ENCODE results near the gene OS9.

The OS9 gene

DNA sequence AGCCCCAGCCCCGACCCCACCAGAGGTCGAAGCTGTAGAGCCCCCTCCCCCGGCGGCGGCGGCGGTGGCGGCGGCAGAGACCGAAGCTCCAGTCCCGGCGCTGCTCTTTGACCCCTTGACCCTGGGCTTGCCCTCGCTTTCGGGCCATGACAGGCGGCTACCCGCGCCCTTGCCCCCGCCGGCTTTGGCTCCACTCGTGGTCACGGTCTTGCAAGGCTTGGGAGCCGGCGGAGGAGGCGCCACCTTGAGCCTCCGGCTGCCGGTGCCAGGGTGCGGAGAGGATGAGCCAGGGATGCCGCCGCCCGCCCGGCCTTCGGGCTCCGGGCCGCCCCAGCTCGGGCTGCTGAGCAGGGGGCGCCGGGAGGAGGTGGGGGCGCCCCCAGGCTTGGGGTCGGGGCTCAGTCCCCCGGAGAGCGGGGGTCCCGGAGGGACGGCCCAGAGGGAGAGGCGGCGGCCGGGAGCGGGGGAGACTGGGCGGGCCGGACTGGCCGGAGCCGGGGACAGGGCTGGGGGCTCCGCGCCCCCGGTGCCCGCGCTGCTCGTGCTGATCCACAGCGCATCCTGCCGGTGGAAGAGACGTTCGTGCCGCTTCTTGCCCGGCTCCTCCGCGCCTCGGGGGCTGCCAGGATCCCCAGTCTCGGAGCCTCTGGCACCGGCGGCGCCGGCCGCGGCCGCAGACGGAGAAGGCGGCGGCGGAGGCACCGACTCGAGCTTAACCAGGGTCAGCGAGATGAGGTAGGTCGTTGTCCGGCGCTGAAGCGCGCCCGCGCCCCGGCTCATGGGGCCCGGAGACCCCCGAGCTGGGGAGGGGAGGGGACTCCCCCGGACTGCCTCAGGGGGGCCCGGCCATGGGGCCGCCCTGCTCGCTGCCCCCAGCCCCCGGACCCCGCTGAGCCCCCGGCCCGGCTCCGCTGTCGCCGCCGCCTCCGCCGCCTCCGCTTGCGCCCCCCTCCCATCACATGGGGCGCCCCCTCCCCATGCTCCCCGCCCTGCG is 43.8 kb downstream of the OS9 start:
- no peak for DNase-seq

DNA sequence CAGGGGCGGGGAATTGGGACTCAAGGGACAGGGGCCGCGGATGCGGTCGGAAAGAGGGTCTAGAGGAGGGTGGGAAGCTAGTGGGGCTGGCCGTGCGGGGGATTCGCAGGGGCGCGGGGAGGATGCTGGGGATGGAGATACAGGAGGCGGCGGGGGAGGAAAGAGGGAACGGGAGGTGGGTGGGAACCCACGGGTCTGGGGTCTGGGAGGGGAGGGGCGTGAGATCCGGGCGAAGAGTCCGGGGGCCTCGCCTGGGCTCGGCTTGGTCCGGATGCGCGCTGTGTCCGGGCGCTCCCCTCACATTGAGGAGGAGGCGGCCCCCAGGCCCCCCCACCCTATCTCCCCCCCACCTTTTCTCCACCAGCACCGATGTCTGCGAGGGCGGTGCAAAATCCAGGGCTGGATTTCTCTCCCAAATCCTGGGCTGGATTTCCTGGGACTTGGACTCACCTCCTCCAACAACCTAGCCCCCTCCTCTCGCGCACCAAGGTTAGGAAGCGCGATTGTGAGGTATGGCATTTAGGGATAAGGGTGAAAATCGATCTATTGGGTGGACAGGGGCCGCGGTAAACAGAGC is 44.8 kb downstream of the OS9 start, which contains the start of gene AGAP2:
Gene AGAP2, minus strand, starts transcription at position 82 of the 577 bp plus-strand sequence. CDS start 496 bp downstream, outside the sequence.
- DNase-seq, result no peak

DNA sequence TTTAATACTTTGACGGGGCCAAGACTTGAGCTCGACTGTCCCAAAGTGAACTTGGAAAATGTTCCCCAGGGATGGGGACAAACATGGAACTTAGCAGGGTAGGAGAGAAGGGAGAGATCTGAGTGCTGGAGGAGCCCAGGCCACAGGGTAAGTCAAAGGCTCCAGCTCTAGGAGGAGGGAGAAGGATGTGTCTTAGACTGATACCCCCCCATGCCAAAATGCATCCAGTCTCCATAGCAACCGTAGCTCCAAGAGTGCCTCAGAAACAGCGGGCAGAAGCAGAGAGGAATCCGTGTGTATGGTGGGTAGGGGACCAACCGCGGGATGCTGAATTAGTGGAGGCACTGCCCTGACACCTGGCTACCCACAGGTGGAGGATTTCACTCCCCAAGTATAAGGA is 45.5 kb downstream of the OS9 start:
- DNase-seq, result no peak

DNA sequence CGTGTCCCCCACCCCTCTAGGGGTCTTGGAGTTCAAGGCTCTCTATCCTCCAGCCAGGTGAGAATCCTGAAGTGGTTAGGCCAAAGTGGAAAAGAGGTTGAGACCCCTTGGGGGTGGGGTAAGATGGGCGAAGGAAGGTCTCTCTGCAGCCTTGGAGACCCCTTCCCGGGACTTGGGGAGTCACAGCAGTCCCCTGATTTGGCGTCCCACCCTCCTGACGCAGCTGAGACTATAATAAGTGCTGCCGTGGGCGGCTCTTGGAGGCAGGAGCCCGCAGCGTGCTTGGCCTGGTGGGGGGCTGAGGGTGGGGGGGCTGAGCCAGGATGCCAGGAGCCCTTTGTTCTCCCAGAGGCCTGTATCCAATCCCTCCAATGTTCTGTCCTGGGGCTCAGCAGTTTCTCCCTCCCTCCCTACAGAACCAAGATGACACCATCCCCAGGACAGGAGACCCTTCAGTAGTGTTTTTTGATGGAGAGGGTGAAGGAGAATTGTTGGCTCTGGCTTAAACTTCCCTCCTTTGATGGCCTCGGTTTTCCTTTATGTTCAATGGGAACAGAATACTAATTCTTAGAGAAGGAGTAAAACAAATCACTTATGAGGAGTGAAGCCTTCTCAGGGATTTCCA is 46.1 kb downstream of the OS9 start:
- DNase-seq, result no peak

DNA sequence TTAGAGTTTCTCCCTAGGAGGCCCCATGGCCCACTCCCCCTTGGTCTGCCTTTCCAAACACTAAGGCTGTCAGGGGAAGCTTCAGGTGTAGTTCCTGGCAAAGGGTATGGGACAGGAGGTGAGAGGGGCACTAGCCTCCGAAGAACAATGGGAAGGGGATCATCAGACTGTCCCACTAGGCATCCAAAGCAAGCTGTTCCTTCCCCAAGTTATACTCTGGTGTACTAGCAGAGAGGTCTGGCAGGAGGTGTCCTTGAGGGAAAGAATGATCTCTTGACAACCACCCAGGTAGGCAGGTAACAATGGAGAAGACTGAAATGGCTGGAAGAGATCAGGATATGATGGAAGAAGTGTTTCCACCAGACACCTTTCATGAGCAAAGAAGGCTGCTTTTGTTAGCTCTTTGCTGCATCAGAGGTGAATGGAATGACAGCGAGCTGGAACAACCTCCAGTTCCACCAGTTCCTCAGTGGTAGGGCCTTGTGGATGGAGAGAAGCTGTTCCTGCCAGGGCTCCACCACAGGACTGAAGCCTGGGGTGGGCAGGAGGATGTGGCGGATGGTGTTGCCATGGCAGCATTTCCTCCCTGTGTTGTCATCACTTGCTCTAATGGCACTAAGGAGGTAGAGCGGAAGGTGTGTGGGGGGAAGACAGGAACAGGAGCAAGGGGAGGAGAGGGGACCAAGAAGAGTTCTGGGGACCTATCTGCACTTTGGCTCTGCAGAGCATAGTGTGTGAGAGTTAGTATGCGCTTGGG is 46.9 kb downstream of the OS9 start:
- DNase-seq, result no peak

DNA sequence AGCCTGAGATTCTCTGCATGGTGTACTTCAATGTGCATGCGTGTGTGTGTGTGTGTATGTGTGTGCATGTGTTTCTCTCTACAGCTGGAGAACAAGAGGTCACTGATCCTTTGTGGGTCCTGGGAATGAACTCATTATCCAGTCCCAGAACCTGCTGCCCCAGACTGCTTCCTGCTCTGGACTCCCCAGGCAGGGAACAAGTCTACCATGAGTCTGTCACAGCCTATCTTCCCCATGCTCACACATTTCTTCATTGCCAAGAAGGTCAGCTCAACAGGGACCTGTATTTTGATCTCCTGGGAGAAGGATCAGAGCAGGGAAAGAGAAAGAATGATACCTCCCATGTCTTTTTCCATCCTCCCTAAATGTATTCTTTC is 47.5 kb downstream of the OS9 start:
- DNase-seq, result no peak

DNA sequence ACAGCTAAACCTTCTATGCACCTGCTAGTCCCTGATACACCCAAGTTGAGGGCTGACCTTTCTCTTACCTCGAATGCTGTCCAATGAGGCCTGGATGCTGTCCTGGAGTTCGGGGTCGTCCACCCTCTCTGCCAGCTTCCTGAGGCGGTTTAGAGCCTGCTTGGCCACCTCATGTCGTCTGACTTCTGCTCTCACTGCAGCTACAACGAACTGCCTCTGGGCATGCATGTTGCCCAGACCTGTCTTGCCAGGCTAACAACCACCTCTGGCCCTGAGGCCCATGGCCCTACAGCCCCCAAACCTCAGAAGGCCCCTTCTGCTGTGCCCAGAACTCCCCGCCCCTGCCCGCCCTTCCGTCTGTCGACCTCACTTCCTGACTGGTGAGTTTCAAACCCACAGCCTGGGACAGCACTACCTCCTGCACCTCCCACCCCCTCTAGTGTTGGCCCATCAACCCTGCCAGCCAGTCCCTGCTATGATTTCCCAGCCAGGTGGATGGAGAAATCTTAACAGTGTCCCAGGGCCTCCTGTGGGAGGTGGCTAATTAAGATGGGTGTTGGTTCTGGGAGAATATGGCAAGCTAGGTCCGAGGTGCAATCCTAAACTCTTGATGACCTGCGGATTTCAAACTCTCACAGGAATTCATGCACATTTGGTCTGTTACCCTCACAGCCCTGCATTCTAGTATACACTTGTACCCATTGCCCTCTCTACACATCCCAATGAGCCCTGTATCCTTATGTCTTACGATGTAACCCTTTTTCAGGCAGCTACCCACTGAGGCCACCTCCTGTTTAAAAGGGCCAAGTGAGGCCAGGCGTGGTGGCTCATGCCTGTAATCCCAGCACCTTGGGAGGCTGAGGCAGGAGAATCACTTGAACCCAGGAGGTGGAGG is 48.2 kb downstream of the OS9 start:
- no peak for DNase-seq

DNA sequence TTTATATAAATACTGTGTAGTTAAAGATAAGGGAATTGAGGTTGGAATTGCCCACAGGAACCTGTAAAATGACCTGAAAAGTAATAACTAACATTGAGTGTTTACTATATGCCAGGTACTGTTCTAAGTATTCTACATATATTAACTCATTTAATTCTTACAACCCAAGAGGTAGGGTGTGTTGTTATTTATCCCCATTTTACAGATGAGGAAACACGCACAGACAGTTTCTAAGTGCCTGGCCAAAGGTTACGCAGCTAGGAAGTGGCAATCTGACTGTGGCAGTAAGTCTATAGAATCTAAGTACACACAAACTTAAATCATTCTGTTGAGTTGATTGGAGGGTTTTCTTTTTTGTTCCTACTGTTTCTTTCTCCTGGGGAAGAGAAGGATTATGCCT is 49.8 kb downstream of the OS9 start:
- DNase-seq, result no peak

DNA sequence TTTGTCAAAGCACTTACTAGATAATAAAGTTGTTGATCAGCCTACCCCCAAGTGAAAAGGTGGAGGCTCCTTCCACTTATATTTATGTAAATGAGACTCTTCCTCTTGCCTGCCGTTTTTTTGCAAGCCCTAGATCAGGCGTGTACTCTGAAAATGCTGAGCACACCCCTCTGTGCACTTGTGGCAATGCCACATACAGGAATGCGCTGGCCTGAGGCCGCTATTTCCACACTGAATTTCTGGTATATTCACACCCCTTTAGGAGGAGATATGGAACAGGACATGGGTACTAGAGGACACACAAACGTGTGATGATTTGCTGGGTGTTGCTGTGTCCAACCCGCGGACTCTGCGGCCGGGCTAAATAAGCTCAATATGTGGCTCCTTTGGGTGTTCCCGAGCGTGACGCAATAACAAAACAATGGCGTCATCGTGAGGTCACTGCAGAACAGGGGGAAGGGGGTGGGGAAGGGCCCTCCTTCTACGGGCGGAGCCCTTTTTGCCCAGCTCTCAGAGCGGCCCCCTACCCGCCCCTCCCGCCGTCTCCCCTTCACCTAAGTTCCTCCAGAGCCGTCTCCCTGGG is 50.4 kb downstream of the OS9 start:
- no peak for DNase-seq

DNA sequence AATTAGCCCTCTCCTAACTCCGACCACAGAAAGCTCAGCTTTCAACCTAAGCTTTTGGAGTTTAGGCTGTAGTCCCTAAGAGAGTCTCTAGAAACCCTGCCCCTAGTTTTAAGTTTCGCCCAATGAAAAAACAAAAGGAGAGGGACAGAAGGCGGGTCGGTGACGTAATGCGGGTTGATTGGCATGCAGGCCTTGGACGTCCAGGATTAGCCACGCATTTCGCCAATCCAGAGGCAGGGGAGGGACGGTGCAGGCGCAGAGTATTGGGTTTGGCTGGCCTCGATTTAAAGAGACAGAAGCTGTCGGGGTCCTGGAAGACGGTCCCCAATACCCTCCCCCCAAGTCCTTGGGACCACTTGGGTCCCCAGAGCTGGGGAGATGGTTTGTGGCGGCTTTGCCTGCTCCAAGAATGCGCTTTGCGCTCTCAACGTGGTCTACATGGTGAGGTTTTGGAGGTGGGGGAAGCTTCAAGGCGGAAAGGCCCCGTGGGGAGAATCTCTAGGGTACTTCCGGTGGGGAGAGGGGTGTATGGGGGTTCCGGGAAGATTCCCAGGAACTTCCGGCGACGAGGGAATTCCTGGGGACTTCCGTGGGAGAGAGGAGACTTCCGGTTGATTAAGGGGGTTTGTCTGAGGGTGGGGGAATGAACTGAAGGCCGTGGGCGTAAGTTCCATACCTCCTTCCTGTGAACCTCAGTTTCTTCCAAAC is 51.0 kb downstream of the OS9 start, which contains the start of gene TSPAN31:
Gene TSPAN31, plus strand, starts transcription at position 263 of the 708 bp plus-strand sequence. Its CDS starts 116 bp downstream, at position 379.
- DNase-seq, result peak; percentile 97

DNA sequence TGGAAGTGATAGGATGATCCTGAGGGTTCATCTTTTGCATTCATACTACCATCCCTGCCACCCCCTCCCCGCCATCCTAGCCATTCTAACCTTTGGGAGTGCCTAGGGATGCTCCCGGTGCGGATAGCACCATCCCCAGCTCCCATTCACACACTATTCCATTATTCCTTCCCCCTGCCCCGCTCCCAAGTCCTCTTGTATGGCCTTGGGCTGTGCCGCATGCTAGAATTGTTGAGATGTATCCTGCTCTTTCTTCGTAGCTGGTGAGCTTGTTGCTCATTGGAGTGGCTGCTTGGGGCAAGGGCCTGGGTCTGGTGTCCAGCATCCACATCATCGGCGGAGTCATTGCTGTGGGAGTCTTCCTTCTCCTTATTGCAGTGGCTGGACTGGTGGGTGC is 51.6 kb downstream of the OS9 start:
- DNase-seq, result no peak

DNA sequence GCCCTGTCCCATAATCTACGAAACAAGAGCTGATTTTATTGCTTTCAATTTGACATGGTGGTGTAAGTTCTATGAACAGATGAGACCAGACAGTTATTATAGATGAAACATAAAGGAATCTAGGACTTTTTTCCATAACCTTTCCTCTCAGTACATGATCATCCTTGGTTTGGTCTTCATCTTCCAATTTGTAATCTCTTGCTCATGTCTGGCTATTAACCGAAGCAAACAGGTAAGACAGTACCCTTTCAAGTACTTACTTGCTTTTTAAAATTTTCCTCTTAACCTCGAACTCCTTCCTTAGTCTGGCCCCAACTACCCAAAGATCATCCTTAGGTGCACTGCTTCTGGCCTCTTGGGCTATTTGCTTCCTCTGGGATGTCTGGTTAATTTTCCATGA is 52.1 kb downstream of the OS9 start:
- DNase-seq, result no peak

DNA sequence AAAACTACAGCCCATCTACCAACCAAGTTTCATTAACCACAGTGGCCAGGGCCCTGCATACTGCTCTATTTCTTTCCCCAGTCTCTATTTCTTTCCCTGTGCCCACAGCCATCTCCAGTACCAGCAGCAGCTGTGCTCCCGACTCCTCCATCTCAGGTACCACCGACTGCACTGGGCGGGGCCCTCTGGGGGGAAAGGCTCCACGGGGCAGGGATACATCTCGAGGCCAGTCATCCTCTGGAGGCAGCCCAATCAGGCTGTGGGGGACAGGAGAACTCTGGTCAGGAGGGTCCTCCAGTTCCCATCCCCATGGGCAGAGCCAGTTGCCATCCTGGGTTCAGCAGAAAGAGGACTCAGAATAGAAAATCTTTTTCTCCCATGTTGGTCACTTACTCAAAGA is 55.1 kb downstream of the OS9 start:
- no peak for DNase-seq

DNA sequence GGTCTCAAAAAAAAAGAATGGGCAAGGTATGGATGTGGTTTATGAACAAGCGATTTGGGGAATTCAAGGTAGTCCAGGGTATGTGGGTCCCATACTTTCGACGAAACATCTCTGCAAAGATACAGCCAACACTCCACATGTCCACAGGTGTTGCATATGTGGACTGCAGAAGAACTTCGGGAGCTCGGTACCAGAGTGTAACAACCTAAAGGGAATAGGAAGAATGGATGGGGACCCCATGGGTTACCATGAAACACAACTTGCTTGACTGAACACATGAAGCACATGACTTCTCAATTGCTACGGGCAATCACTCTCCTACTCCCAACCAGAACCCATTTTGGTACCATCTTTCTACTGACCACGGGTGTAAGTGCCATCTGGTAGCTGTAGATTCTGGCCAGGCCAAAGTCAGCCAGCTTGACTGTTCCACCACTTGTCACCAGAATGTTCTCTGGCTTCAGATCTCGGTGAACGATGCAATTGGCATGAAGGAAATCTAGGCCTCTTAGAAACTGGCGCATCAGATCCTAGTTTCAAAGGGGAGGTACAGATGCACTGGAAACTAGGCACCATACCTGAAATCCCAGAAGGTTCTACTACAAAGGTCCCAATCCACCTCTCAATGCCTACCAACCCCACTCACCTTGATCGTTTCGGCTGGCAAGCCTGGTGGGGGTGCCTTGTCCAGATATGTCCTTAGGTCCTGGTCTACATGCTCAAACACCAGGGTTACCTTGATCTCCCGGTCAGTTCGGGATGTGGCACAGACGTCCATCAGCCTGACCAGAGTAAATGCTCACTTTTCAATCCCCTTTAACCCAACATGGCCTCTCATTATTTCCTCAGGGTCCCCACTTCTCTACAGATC is 56.9 kb downstream of the OS9 start:
- DNase-seq, result no peak

DNA sequence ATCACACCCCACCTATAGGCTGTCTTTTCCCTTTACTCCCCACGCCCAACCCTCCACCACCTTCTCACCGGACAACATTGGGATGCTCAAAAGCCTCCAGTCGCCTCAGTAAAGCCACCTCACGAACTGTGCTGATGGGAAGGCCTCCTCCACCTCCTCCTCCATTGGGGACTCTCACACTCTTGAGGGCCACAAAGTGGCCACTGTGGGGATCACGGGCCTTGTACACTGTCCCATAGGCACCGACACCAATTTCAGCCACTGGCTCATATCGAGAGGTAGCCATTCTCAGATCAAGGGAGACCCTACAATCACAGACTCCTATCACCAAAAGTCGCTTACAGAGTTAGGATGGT is 57.5 kb downstream of the OS9 start:
- no peak for DNase-seq

DNA sequence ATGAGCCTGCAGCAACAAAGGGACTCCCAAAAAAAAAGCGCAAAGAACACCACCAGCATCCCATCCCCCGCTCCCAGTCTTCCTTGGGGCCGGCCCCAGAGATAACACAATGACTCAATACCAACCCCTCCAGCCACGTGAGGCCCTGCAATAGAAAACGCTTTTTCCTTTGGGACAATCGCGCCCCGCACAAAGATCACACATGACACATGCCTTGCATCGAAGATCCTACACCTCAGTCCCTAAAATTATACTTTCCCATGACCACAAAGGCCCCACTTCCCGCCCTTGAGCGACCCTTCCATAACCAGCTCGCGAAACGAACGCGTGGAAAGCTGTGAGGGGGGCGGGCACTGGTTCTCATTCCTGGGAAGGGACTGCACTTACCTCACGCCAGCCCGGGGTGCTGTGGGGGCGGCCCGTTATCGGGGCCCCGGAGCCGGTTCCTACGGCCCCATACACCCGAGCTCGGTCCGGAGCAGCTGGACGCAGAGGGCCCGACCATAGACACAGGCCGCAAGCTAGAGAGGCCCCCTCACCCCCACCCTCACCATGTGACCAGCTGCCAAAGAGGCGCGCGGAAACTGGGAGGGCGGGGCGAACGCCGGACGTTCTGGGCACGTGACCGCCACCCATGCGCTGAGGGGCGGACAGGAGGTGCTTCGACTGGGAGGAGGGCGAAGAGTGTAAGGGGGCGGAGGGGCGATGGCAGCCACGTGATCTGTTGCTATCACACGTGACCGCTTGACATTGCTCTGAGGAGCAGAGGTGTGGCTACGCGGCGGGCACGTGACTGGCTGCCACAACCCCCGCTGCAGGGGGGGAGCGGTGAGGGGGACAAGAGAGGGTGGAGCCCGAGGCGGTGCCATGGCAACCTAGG is 58.1 kb downstream of the OS9 start, which contains the start of gene CDK4:
Gene CDK4, minus strand, starts transcription at position 523 of the 880 bp plus-strand sequence. CDS start 593 bp downstream, outside the sequence.
- DNase-seq, result peak; percentile 98

DNA sequence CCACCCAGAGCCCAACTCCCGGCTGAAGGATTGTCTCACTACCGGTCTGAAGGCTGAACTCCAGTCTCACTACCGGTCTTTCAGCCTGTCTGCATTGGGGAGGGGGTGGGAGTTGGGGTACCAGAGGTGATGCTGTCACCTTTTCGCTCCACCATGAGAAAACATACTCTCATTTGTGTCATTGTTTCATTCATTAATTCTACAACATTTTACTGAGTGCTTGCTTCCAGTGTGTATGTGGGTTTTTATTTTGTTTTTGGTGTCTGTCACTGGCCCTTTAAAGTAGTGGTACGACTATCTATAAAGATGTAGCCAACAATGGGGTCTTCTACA is 58.7 kb downstream of the OS9 start:
- DNase-seq, result no peak

DNA sequence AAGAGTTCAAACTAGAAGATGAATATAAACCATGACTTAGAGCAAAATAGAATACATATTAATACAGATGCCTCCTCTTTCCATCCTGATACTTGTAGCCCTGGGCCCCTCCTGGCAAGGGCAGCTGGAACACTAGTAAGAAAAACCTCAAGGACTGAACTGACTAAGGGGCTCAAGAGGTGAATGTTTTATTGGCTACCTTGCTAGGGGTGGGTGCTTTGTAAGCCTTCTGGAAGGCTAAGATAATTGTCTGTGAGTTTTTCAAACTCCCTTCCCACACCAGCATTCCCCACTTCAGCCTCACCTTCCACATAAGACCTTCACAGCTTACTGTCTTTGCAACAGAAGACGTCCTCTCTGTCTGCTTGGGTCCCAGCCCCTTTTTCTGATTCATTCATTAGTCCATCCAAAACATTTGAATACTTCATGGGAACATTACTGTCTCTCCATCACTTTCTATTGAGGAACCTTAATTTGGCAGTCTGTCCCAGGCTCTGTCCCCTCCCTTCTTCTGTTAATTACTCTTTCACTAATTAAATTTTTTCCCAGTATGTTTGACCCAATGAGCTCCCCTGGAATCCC is 59.9 kb downstream of the OS9 start:
- DNase-seq, result no peak

Measured in NCI-H526 treated with DMSO at 0.1 percent for 48 hours (cell line).